Peyer's patch (tissue), 4 donors: ENCODE data around the gene PLXNA1. TPM values are rescaled to one million over a fixed set of nuclear protein-coding genes. Genes with fewer than 3 reads are reported as not detected.

Source experiments
- DNase-seq, 3 donors: peaks; one replicate each; pipeline ENCODE4 v3.0.0-alpha.2; 2017 to 2019
- H3K27ac ChIP-seq, 4 donors: fragments of 200-600 bp; sonication (generic); one replicate each; pipeline ENCODE4 v1.5.1; 2016 to 2019
- H3K27me3 ChIP-seq, 2 donors: fragments of 200-600 bp; sonication (generic); one replicate each; pipeline ENCODE4 v1.5.1; 2019
- H3K36me3 ChIP-seq, 3 donors: fragments of 200-600 bp; sonication (generic); one replicate each; pipeline ENCODE4 v1.5.1; 2016 to 2019
- H3K4me1 ChIP-seq, 4 donors: fragments of 200-600 bp; sonication (generic); one replicate each; pipeline ENCODE4 v1.5.1; 2016 to 2019
- H3K4me3 ChIP-seq, 4 donors: fragments of 200-600 bp; sonication (generic); 1 replicate in 3 of 4; 2 replicates in 1 of 4; pipeline ENCODE4 v1.5.1; 2016 to 2019; ENCODE audit warnings: mild to moderate bottlenecking in 1 of 4
- H3K9me3 ChIP-seq, 4 donors: fragments of 200-600 bp; sonication (generic); one replicate each; pipeline ENCODE4 v1.5.1; 2016 to 2019; ENCODE audit warnings: mild to moderate bottlenecking in 1 of 4
- POLR2A ChIP-seq, 2 donors: fragments of 450-650 bp; IDR thresholded peaks; one replicate each; pipeline ENCODE4 v1.5.1; 2017; ENCODE audit warnings: antibody characterized with exemption in 2 of 2, mild to moderate bottlenecking in 2 of 2, moderate library complexity in 2 of 2
- total RNA-seq, 4 donors: library from RNA; depleted of rRNA; stranded (reverse); fragments of >200 nt; gene quantifications; one replicate each; pipeline ENCODE4 v1.1.0, GENCODE V29; 2016
- TF ChIP-seq, protein P1 (sequence below), 6 experiments: fragments of 450-650 bp in 4 of 6; fragments of 200-600 bp in 2 of 6; sonication (generic) in 1 of 6; IDR thresholded peaks; one replicate each; pipeline ENCODE4 v1.5.1; 2017 to 2019; ENCODE audit warnings: antibody characterized with exemption in 6 of 6, mild to moderate bottlenecking in 3 of 6, moderate library complexity in 1 of 6

PLXNA1 gene
- total RNA-seq, 4 donors from 2014 or later, result 30.1 to 54.5 (median 44.6) TPM

DNA sequence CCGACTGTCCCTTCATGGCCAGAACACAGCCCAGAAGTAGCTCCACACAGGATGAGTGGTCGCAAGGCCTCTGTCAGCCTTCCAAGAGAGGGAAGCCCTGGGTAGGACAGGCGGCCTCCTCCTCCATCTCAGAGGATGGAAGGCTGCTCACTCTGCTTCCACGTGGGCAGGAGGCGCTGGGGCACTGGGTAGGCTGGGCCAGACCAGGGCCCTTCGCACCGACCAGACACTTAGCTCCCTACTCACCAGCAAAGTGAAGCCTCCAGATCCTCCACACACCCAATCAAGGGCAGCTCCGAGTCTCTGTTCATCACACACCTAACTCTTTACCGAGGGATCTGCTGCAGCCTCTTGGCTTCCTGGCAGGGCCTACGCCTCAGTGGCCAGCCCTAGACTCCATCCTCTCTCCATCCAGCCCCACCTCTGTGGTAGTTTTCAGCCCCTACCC lies 24.3 kb upstream of the PLXNA1 start:
- Histone ChIP-seq H3K9me3 (no peaks in the 10 kb centered on the region), H3K4me1 (no peaks in the 10 kb centered on the region), H3K36me3 (no peaks in the 10 kb centered on the region), H3K27ac (no peak overlapping the region), H3K27me3 (no peaks in the 10 kb centered on the region), H3K4me3 (no peak overlapping the region)
- DNase-seq, result peak in 2 of 3 donors; percentile 29 to 39
- no peak for TF ChIP-seq POLR2A (IDR thresholded peaks at IDR 0.05)
- TF ChIP-seq, protein P1, sequence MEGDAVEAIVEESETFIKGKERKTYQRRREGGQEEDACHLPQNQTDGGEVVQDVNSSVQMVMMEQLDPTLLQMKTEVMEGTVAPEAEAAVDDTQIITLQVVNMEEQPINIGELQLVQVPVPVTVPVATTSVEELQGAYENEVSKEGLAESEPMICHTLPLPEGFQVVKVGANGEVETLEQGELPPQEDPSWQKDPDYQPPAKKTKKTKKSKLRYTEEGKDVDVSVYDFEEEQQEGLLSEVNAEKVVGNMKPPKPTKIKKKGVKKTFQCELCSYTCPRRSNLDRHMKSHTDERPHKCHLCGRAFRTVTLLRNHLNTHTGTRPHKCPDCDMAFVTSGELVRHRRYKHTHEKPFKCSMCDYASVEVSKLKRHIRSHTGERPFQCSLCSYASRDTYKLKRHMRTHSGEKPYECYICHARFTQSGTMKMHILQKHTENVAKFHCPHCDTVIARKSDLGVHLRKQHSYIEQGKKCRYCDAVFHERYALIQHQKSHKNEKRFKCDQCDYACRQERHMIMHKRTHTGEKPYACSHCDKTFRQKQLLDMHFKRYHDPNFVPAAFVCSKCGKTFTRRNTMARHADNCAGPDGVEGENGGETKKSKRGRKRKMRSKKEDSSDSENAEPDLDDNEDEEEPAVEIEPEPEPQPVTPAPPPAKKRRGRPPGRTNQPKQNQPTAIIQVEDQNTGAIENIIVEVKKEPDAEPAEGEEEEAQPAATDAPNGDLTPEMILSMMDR (IDR thresholded peaks at IDR 0.05), result no peak

DNA sequence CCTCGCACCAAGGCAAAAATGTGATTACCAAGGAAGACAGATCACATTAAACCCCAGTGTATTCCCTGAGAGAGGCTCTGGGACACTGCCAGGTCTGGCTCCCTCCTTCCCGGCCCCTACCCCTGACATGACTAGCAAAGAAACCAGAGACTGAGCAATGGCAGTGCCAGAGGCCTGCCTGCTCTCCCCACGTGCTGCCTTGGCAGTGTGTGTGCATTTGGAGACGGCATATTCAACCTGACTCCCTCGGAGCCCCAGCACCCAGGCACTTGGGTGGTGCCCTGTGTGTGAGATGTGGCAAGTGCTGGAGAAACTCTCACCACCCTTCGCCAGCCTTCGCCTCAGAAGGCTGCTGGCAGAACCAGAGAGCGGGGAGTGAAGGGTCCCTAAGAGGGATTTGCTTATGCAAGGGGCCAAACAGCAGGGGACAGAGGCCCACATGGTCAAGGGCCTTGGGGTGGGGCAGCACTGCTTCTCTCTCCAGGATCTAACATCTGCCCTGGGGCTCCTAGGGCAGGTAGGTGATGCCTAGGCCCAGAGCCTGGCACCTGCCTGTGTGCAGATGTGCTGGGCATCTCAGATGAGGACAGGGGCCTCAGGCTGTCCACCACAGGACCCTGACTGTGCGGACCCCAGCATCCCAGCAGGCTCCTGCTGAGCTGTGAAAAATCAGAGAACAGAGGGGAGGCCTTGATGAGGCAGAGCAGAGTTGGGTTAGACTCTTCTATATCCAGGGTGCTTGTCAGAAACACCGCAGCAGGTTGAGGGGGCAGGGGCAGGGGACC lies 23.6 kb upstream of the PLXNA1 start:
- Histone ChIP-seq H3K36me3 (no peaks in the 10 kb centered on the region), H3K27ac (no peak overlapping the region), H3K9me3 (no peaks in the 10 kb centered on the region), H3K4me3 (no peak overlapping the region), H3K27me3 (no peaks in the 10 kb centered on the region), H3K4me1 (no peaks in the 10 kb centered on the region)
- no peak for TF ChIP-seq POLR2A (IDR thresholded peaks at IDR 0.05)
- TF ChIP-seq, protein P1 (IDR thresholded peaks at IDR 0.05), result no peak
- DNase-seq, result peak in 2 of 3 donors; percentile 25 to 36

DNA sequence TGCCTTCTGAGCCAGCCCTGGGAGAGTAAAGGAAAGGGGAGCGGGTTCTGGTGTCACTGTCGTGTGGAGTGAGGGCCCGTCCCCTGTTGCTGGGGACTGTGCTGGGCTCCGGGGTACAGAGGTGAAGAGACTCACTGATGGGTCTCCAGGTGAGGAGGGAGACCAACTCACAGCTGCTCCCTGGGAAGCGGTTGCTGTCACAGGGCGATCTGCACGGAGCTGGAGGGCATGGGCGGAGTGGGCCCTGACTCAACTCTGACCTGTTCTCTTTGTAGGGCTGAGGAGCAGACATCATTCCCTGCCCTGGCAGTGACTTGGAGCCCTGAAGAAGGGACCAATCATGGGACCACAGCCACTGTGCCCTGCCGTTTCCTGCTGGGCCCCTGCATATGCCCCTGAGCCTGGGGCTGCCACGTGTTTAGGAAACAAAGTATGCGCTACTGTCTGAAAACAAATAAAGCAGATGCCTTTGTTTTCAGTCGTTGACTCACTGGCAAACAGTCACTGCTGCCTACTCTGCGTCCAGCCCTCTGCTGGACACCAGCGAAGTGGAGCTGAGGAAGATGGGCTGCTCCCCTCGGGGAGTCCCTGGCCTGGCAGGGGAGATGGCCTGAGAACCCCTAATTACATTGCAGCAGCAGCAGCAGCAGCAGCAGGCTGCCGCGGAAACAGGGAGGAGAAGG lies 22.9 kb upstream of the PLXNA1 start:
- TF ChIP-seq POLR2A (IDR thresholded peaks at IDR 0.05), result no peak
- TF ChIP-seq, protein P1 (IDR thresholded peaks at IDR 0.05), result no peak
- no peaks in the 10 kb centered on the region for H3K36me3 ChIP-seq
- no peaks in the 10 kb centered on the region for H3K4me1 ChIP-seq
- no peaks in the 10 kb centered on the region for H3K27me3 ChIP-seq
- DNase-seq, result peak in 1 of 3 donors; percentile 25
- H3K9me3 ChIP-seq, result no peaks in the 10 kb centered on the region
- H3K27ac ChIP-seq, result no peak overlapping the region
- no peak overlapping the region for H3K4me3 ChIP-seq

DNA sequence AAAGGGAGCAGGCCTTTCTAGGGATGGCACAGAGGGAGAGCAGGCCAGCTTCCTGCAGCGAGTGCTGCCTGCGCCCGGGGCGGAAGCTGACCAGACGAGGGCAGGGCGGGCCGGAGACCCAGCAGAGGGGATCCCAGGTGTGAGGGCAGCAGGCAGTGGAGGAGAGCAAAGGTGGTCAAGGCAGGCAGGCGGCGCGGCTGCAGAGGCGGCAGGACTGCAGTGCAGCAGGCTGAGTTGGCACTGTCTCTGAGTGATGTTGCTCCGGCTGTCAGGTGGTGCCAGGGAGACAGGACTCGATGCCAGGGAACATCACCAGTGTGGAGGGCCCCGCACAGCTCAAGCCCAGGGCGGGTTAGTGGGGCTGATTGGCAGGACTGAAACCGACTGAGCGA lies 22.3 kb upstream of the PLXNA1 start:
- Histone ChIP-seq H3K4me1 (no peaks in the 10 kb centered on the region), H3K27me3 (no peaks in the 10 kb centered on the region), H3K9me3 (no peaks in the 10 kb centered on the region), H3K4me3 (no peak overlapping the region), H3K27ac (no peak overlapping the region), H3K36me3 (no peaks in the 10 kb centered on the region)
- DNase-seq, result peak in 1 of 3 donors; percentile 44
- TF ChIP-seq, protein P1 (IDR thresholded peaks at IDR 0.05), result no peak
- TF ChIP-seq POLR2A (IDR thresholded peaks at IDR 0.05), result no peak

DNA sequence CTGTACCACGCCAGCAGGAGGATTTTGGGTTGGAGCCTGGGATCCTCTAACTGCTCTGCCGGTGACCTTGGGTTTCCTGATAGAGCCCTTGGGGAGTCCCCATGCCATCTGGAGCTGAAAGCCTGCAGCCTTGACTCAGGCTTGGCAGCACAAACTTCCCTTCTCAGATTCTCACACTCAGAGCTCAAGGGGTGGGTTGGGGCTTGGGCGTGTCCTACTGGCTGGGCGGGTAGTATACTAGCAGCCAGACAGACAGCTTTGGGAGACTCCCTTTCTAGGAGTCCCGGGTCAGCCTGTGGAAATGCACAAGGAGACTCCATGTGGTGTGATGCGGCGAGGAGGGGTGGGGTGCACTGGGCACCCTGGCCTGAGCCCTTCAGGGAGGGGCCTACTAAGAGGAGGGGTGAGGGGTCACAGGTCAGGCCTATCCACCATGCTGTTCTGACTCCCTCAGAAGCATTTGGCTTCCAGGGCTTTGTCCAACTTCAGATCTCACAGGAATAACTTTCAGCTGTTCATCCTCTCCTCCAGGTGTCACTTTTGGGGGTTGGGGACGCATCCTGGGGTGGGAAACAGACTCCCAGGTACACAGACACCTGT lies 21.6 kb upstream of the PLXNA1 start:
- Histone ChIP-seq H3K4me1 (no peaks in the 10 kb centered on the region), H3K9me3 (no peaks in the 10 kb centered on the region), H3K27ac (no peak overlapping the region), H3K27me3 (no peaks in the 10 kb centered on the region), H3K4me3 (no peak overlapping the region), H3K36me3 (no peaks in the 10 kb centered on the region)
- DNase-seq, result peak in 2 of 3 donors; percentile 29 to 50
- TF ChIP-seq, protein P1 (IDR thresholded peaks at IDR 0.05), result no peak
- no peak for TF ChIP-seq POLR2A (IDR thresholded peaks at IDR 0.05)
